ENCODE results near the gene MDGA2. TPM values are rescaled to one million over a fixed set of nuclear protein-coding genes. Genes with fewer than 3 reads are reported as not detected.
"Not testable (repeated sequence)": the region's sequence is repeated elsewhere in the genome, so short reads cannot be mapped to it uniquely, and the experiment has no call there.

The MDGA2 gene
- total RNA-seq, 1 donor from 2014 or later: 0.39 TPM

GRCh38 chr14:46951103-46951502, 724.3 kb downstream of the MDGA2 start:
- TF ChIP-seq CTCF (IDR thresholded peaks at IDR 0.05; ENCODE audit: partially characterized antibody, unreplicated experiment): no peak
- Mint-ChIP-seq H3K4me1 (ENCODE audit: low read depth, unreplicated experiment) (no peaks in the 10 kb centered on the region), H3K27ac (ENCODE audit: unreplicated experiment) (no peak overlapping the region), H3K4me3 (ENCODE audit: unreplicated experiment) (no peak overlapping the region), H3K9me3 (ENCODE audit: unreplicated experiment) (no peaks in the 10 kb centered on the region), H3K36me3 (ENCODE audit: unreplicated experiment) (peaks cover 11% of the 10 kb centered on the region), H3K27me3 (ENCODE audit: unreplicated experiment) (no peaks in the 10 kb centered on the region)
- no peak for DNase-seq

GRCh38 chr14:46940611-46941010, 734.8 kb downstream of the MDGA2 start:
- DNase-seq: no peak
- H3K4me3 Mint-ChIP-seq (ENCODE audit: unreplicated experiment): no peak overlapping the region
- peaks cover 3% of the 10 kb centered on the region for H3K27me3 Mint-ChIP-seq (ENCODE audit: unreplicated experiment)

GRCh38 chr14:46920542-46920941, 754.9 kb downstream of the MDGA2 start:
- peak; percentile 67 for TF ChIP-seq CTCF (IDR thresholded peaks at IDR 0.05; ENCODE audit: partially characterized antibody, unreplicated experiment)
- H3K9me3 Mint-ChIP-seq (ENCODE audit: unreplicated experiment): no peaks in the 10 kb centered on the region
- no peaks in the 10 kb centered on the region for H3K4me1 Mint-ChIP-seq (ENCODE audit: low read depth, unreplicated experiment)
- H3K27me3 Mint-ChIP-seq (ENCODE audit: unreplicated experiment): no peaks in the 10 kb centered on the region
- no peak overlapping the region for H3K27ac Mint-ChIP-seq (ENCODE audit: unreplicated experiment)
- H3K36me3 Mint-ChIP-seq (ENCODE audit: unreplicated experiment): no peaks in the 10 kb centered on the region
- no peak overlapping the region for H3K4me3 Mint-ChIP-seq (ENCODE audit: unreplicated experiment)
- DNase-seq: no peak

More at GRCh38 chr14:46940611-46941010, 734.8 kb downstream of the MDGA2 start:
- peaks cover 5% of the 10 kb centered on the region for H3K36me3 Mint-ChIP-seq (ENCODE audit: unreplicated experiment)
- H3K9me3 Mint-ChIP-seq (ENCODE audit: unreplicated experiment): no peaks in the 10 kb centered on the region
- no peak overlapping the region for H3K27ac Mint-ChIP-seq (ENCODE audit: unreplicated experiment)
- H3K4me1 Mint-ChIP-seq (ENCODE audit: low read depth, unreplicated experiment): no peaks in the 10 kb centered on the region
- TF ChIP-seq CTCF (IDR thresholded peaks at IDR 0.05; ENCODE audit: partially characterized antibody, unreplicated experiment): no peak

GRCh38 chr14:46915539-46915938, 759.9 kb downstream of the MDGA2 start:
- not testable (repeated sequence) for H3K4me1 Mint-ChIP-seq (ENCODE audit: low read depth, unreplicated experiment); H3K27ac Mint-ChIP-seq (ENCODE audit: unreplicated experiment); H3K9me3 Mint-ChIP-seq (ENCODE audit: unreplicated experiment); DNase-seq; H3K4me3 Mint-ChIP-seq (ENCODE audit: unreplicated experiment); H3K36me3 Mint-ChIP-seq (ENCODE audit: unreplicated experiment); H3K27me3 Mint-ChIP-seq (ENCODE audit: unreplicated experiment)

GRCh38 chr14:46902837-46903236, 772.6 kb downstream of the MDGA2 start:
- no peak for DNase-seq
- Mint-ChIP-seq H3K36me3 (ENCODE audit: unreplicated experiment) (no peaks in the 10 kb centered on the region), H3K27me3 (ENCODE audit: unreplicated experiment) (no peaks in the 10 kb centered on the region), H3K4me3 (ENCODE audit: unreplicated experiment) (no peak overlapping the region), H3K4me1 (ENCODE audit: low read depth, unreplicated experiment) (no peaks in the 10 kb centered on the region), H3K27ac (ENCODE audit: unreplicated experiment) (no peak overlapping the region), H3K9me3 (ENCODE audit: unreplicated experiment) (no peaks in the 10 kb centered on the region)
- no peak for TF ChIP-seq CTCF (IDR thresholded peaks at IDR 0.05; ENCODE audit: partially characterized antibody, unreplicated experiment)

- no peak overlapping the region for H3K27ac Mint-ChIP-seq (ENCODE audit: unreplicated experiment)
- no peaks in the 10 kb centered on the region for H3K27me3 Mint-ChIP-seq (ENCODE audit: unreplicated experiment)
- DNase-seq: no peak
- no peaks in the 10 kb centered on the region for H3K4me1 Mint-ChIP-seq (ENCODE audit: low read depth, unreplicated experiment)
- H3K4me3 Mint-ChIP-seq (ENCODE audit: unreplicated experiment): no peak overlapping the region
- no peaks in the 10 kb centered on the region for H3K36me3 Mint-ChIP-seq (ENCODE audit: unreplicated experiment)
- H3K9me3 Mint-ChIP-seq (ENCODE audit: unreplicated experiment): no peaks in the 10 kb centered on the region
- TF ChIP-seq CTCF (IDR thresholded peaks at IDR 0.05; ENCODE audit: partially characterized antibody, unreplicated experiment): no peak
Observed at GRCh38 chr14:46894476-46894875, 780.9 kb downstream of the MDGA2 start.
